ENCODE results near the gene WFDC9.
"Not testable (repeated sequence)": the region's sequence is repeated elsewhere in the genome, so short reads cannot be mapped to it uniquely, and the experiment has no call there.

Gene WFDC9

GRCh38 chr20:45593498-45593897 lies 37.6 kb downstream of the WFDC9 start:
- H3K27ac ChIP-seq (replicated peaks): no peak overlapping the region
- H3K4me3 ChIP-seq (replicated peaks; ENCODE audit: insufficient read depth, low read length): no peak overlapping the region
- no peak for DNase-seq (ENCODE audit: low read depth in 1 of 2, low spot score in 1 of 2)
- TF ChIP-seq POLR2AphosphoS5 (IDR thresholded peaks at IDR 0.05; ENCODE audit: low read depth): no peak
- no peak for TF ChIP-seq CTCF (IDR thresholded peaks at IDR 0.05; ENCODE audit: insufficient read depth, low read length)
- TF ChIP-seq REST (IDR thresholded peaks at IDR 0.05; ENCODE audit: insufficient replicate concordance, low read depth): no peak
- no peak for TF ChIP-seq GABPA (IDR thresholded peaks at IDR 0.05; ENCODE audit: low read depth)
- no peak for TF ChIP-seq SPI1 (IDR thresholded peaks at IDR 0.05; ENCODE audit: borderline replicate concordance, low read depth)
- no peaks in the 10 kb centered on the region for H3K27me3 ChIP-seq (ENCODE audit: insufficient read depth, poor library complexity, severe bottlenecking)

- no peak overlapping the region for H3K27ac ChIP-seq (replicated peaks)
- no peak overlapping the region for H3K4me3 ChIP-seq (replicated peaks; ENCODE audit: insufficient read depth, low read length)
- H3K27me3 ChIP-seq (ENCODE audit: insufficient read depth, poor library complexity, severe bottlenecking): no peaks in the 10 kb centered on the region
- DNase-seq (ENCODE audit: low read depth in 1 of 2, low spot score in 1 of 2): peak; percentile 23 to 63
- peak; percentile 70 for TF ChIP-seq CTCF (IDR thresholded peaks at IDR 0.05; ENCODE audit: insufficient read depth, low read length)
- TF ChIP-seq GABPA (IDR thresholded peaks at IDR 0.05; ENCODE audit: low read depth): no peak
Measured at GRCh38 chr20:45592574-45593189, 38.4 kb downstream of the WFDC9 start.

- no peak for TF ChIP-seq CTCF (IDR thresholded peaks at IDR 0.05; ENCODE audit: insufficient read depth, low read length)
- TF ChIP-seq SPI1 (IDR thresholded peaks at IDR 0.05; ENCODE audit: borderline replicate concordance, low read depth): no peak
- TF ChIP-seq REST (IDR thresholded peaks at IDR 0.05; ENCODE audit: insufficient replicate concordance, low read depth): no peak
- no peak for TF ChIP-seq GABPA (IDR thresholded peaks at IDR 0.05; ENCODE audit: low read depth)
- TF ChIP-seq POLR2AphosphoS5 (IDR thresholded peaks at IDR 0.05; ENCODE audit: low read depth): no peak
- Histone ChIP-seq H3K27ac (replicated peaks) (no peak overlapping the region), H3K27me3 (ENCODE audit: insufficient read depth, poor library complexity, severe bottlenecking) (no peaks in the 10 kb centered on the region), H3K4me3 (replicated peaks; ENCODE audit: insufficient read depth, low read length) (no peak overlapping the region)
- no peak for DNase-seq (ENCODE audit: low read depth in 1 of 2, low spot score in 1 of 2)
Measured at GRCh38 chr20:45589725-45590124, 41.4 kb downstream of the WFDC9 start.

- no peak for DNase-seq (ENCODE audit: low read depth in 1 of 2, low spot score in 1 of 2)
- Histone ChIP-seq H3K27ac (replicated peaks) (no peak overlapping the region), H3K4me3 (replicated peaks; ENCODE audit: insufficient read depth, low read length) (no peak overlapping the region), H3K27me3 (ENCODE audit: insufficient read depth, poor library complexity, severe bottlenecking) (no peaks in the 10 kb centered on the region)
- TF ChIP-seq GABPA (IDR thresholded peaks at IDR 0.05; ENCODE audit: low read depth): no peak
- no peak for TF ChIP-seq CTCF (IDR thresholded peaks at IDR 0.05; ENCODE audit: insufficient read depth, low read length)
- no peak for TF ChIP-seq POLR2AphosphoS5 (IDR thresholded peaks at IDR 0.05; ENCODE audit: low read depth)
- no peak for TF ChIP-seq REST (IDR thresholded peaks at IDR 0.05; ENCODE audit: insufficient replicate concordance, low read depth)
- no peak for TF ChIP-seq SPI1 (IDR thresholded peaks at IDR 0.05; ENCODE audit: borderline replicate concordance, low read depth)
Measured at GRCh38 chr20:45588800-45589199, 42.3 kb downstream of the WFDC9 start.

GRCh38 chr20:45585986-45586385 lies 45.1 kb downstream of the WFDC9 start:
- H3K4me3 ChIP-seq (replicated peaks; ENCODE audit: insufficient read depth, low read length); DNase-seq (ENCODE audit: low read depth in 1 of 2, low spot score in 1 of 2); H3K27ac ChIP-seq (replicated peaks); H3K27me3 ChIP-seq (ENCODE audit: insufficient read depth, poor library complexity, severe bottlenecking): not testable (repeated sequence)
